ENCODE results near the gene U2AF1L4. TPM values are rescaled to one million over a fixed set of nuclear protein-coding genes. Genes with fewer than 3 reads are reported as not detected.
A peak's percentile ranks its signal among the peaks of the same experiment; 100 is the strongest.
"Not testable (repeated sequence)": the region's sequence is repeated elsewhere in the genome, so short reads cannot be mapped to it uniquely, and the experiment has no call there.

Gene U2AF1L4
- total RNA-seq, 1 donor from 2014 or later, result 15.1 TPM

DNA sequence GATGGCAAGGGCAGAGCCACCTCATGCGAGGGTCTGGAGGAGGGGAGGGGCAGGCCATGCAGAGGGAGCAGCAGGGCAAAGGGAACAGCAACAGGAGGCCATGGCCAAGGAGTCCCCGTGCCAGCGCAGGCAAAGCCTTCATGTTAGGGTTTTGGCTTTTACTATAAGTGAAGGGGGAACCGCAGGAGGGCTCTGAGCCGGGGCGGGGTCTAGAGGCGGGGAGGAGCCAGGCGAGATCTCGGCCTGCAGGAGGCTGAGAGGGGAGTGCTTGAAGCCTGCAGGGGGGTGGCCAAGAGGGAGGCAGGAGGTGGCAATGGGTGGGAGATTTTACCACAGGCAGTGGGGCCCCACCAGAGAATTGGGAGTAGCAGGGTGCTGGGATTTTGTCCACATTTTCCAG, 36.4 kb upstream of the U2AF1L4 start:
- ATAC-seq, result no peak

DNA sequence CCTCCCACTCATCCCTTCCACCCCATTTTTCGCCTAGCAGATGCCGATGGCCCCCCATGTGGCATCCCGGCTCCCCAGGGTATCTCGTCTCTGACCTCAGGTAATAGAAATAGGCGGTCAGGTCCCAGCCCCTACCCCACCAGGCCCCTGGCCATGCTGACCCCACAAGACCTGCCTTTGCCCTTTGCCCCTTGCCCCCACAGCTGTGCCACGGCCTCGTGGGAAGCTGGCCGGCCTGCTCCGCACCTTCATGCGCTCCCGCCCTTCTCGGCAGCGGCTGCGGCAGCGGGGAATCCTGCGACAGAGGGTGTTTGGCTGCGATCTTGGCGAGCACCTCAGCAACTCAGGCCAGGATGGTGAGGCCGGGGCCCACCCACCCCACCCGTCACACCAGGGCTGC, 35.5 kb upstream of the U2AF1L4 start:
- DNase-seq (ENCODE audit: low spot score) (no peak), ATAC-seq (no peak)

More for the DNA sequence above, 36.4 kb upstream of the U2AF1L4 start:
- no peak for DNase-seq (ENCODE audit: low spot score)

DNA sequence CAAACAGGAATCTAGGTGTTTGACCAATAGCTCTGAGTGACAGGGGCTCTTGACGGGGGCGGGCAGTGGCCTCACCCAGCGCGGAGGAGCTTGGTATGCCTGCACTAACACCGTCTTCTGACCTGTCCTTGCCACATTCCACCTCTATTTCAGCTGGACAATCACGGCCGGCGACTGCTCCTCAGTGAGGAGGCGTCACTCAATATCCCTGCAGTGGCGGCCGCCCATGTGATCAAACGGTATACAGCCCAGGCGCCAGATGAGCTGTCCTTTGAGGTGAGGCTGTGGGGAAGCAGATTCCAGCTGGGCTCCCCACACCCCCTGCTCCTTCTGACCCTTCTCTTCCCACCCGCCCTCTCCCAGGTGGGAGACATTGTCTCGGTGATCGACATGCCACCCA, 34.8 kb upstream of the U2AF1L4 start:
- no peak for DNase-seq (ENCODE audit: low spot score)
- no peak for ATAC-seq

DNA sequence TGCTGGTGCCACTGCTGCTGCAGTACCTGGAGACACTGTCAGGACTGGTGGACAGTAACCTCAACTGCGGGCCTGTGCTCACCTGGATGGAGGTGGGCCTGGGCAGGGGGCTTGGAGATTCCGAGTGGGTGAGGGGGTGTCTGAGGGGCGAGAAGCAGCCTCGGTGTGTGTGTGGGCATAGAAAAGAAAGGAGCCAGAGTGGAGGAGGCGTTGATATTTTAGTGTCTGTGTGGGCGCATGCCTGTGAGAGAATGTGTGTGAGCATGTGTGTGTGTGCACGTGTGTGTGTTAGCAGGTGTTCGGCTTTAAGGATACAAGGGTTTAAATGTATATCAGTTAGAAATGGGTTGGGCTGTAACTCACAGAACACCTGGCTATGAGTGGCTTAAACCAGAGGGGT, 33.8 kb upstream of the U2AF1L4 start:
- DNase-seq (ENCODE audit: low spot score) (no peak), ATAC-seq (no peak)

DNA sequence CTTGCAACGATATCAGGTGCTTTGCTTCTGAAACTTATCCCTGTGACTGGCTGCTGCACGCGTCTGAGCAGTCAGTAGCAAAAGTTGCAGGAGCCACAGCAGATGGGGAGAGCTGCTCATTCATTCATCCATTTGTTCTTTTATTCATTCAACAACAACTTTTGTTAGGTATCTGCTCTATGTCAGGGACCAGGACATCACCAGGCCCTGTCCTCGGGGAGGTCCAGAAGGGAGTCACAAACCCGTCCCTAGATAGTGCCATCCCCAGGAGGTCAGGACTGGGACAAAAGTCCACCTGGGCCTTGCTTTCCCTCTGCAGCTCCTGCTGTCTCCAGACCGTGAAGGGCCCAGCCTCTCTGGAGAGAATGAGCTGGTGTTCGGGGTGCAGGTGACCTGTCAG, 32.7 kb upstream of the U2AF1L4 start:
- DNase-seq (ENCODE audit: low spot score) (no peak), ATAC-seq (no peak)

DNA sequence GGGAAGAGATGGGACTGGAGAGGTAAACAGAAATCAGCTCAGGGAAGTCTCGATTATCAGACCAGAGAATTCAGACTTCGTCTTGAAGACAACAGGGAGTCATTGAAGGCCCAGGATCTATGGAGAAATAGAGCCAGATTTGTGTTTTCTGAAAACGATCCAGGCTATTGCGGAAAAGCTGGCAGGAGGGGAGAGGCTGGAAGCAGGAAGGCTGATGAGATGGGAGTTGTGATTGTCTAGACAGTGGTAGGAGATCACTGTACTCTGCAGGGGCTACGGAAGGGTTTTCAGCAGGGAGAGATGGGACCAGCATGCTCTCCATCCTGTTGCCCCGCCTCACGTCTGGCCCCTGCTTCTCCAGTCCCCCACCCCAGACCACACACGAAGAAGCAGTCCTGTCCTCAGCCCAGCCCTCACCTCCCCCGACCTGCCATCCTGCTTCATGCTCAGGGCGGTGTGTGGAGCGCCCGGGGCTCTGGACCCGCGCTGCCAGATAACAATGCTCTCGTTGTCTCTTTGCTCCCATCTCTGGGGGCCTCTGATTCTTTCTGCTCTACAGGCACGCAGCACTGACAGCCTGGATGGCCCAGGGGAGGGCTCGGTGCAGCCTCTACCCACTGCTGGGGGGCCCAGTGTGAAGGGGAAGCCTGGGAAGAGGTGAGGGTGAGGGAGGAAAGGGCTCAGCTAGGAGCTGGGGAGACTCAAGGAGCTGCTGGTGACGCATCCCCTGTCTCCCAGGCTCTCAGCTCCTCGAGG, 32.0 kb upstream of the U2AF1L4 start:
- no peak for DNase-seq (ENCODE audit: low spot score)
- ATAC-seq, result no peak

DNA sequence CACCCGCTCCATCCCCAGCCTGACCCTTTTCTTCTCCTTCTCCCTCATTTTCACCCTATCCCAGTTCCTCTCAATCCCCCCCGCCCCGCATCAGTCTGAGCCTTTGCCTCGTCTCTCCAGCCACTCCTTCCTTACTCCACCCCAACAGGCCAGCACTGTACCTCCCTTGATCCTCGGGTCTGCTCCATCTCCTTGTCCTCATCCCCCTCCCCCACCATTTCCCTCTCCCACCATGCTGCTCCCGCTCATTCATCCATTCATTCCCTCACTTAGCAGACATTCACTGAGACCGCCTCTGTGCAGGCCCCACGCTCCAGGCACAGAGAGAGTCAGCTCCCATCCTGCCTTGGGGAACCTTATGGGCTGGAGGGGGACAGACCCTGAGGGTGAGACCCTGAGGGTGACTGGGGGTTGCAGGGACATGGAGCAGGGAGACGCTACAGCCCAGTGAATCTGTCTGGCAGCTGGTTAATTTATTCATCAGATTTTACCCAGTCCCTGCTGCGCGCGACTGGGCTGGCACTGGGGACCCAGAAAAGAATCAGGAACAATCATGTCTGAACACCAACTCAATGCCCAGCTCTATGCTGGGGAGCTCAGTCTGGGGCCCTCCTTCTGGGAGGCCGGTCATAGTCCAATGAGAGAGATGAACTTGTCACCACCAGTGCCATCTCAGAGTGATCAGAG, 31.0 kb upstream of the U2AF1L4 start:
- DNase-seq (ENCODE audit: low spot score) (no peak), ATAC-seq (no peak)

DNA sequence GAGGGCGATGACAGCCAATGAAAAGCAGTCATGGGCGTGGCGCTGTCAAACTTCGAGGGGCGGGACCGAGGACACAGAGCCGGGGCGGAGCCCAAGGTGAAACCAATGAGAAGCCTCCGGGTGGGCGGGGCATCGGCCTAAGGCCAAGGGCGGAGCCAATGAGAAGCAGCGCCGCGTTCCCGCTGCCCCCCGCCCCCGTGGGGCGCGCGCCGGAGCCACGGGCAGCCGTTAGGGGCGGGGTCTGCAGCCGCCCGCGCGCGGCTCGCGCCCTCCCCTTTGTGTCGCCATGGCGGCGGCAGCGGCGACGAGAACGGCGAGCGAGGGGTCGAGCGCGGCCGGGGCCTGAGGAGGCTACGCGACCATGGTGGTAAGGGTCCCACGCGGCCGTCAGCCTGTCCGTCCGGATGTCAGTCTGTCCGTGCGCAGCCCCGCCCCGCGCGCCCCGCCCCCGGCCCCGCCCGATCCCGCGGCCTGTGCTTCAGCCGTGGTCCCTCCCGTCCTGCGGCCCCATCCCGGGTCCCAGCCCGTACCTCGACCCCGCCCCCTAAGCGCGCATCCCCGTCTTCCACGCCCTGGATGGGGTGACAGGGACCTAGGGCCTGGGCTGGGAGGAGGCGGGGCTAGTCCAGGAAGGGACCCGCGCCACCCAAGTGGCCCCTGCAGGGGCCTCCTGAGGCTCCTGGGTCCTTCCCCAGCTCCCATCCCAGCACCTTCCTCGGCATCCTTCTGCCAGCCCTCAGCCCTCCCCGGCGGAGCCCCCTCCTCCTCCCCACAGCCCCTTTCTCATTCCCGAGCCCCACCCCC, 30.3 kb upstream of the U2AF1L4 start, which contains the start of gene ARHGAP33:
TSS of gene ARHGAP33 (plus strand) at position 267 of the 804 bp plus-strand sequence. CDS start at position 362, 95 bp downstream.
- ATAC-seq, result peak; percentile 99
- DNase-seq (ENCODE audit: low spot score), result peak; percentile 98

DNA sequence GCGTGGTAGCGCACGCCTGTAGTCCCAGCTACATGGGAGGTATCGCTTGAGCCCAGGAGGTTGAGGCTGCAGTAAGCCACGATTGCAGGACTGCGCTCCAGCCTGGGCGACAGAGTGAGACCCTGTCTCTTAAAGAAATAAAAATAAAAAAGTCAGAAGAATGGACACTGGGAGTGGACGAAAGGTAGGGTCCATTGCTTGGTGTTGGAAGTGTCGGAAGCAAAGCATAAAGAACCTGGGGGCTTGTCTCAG, 29.8 kb upstream of the U2AF1L4 start:
- no peak for DNase-seq (ENCODE audit: low spot score)
- peak; percentile 11 for ATAC-seq

DNA sequence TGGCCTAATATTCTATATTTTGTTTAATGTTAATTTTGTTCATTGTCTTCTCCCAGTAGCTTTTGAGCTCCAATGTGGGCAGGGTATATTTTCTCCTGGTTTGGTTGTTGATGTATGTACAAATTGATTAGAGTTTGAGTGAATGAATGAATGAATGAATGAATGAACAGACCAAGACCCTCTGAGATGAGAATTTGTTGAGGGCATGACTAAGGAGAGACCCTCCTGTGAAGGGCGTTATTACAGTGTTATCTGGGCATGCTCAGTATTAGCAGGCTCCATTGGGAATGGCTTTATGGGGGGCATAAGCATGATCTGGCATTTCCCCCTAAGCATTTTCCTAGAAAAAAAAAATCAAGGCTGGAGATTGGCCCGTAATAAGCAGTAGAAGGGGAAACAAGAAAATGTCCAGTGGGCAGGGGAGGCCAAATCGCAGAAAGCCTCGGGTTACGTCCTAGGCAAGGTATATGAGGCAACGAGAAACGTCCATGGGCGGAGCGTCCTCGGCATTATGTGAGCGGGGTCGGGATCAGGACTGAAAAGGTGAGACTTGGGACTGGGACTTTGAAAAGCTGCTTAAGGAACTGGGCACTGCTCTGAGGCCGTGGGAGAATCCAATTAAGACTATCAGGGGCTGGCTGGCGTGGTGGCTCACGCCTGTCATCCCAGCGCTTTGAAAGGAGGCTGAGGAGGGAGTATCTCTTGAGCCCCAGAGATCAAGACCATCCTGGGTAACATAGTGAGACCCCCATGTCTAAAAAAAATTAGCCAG, 29.2 kb upstream of the U2AF1L4 start:
- no peak for ATAC-seq
- no peak for DNase-seq (ENCODE audit: low spot score)

DNA sequence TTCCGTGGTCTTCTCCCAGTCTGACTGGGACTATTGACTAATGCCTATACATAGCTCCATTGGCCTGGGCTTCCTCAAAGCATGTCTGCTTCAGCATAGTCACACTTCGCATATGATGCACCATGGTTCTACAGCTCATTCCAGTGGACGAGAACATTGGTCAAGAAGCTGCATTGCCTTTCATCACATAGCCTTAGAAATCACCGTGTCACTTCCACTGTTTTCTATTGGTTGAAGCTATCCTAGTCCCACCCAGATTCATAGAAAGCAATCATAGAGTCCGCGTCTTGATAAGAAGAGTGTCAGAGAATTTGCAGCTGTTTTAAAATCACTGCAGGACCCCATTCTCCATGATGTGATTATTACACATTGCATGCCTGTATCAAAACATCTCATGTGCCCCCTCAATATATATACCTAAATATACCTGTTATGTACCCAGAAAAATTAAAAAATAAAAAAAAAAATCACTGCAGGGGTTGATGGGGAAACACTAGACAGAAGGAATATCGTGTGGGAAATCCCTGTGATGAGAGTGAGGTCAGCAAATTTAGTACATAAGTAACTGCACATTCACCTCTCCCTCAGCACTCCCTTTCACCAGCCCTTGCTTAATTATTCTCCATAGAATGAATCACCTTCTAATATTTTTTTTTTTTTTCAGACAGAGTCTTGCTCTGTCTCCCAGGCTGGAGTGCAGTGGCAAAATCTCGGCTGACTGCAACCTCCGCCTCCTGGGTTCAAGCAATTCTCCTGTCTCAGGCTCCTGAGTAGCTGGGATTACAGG, 28.0 kb upstream of the U2AF1L4 start:
- no peak for DNase-seq (ENCODE audit: low spot score)
- no peak for ATAC-seq

DNA sequence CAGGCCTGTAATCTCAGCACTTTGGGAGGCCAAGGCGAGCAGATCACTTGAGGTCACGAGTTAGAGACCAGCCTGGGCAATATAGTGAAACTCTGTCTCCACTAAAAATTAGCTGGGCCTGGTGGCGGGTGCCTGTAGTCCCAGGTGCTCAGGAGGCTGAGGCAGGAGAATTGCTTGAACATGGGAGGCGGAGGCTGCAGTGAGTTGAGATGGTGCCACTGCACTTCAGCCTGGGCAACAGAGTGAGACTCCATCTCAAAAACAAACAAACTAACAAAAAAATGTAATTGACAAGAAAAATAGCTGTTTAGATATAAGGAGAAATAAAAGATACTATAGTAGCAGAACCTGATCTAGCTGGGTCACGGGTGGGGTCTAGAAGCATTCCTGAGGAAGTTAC, 27.1 kb upstream of the U2AF1L4 start:
- not testable (repeated sequence) for ATAC-seq

DNA sequence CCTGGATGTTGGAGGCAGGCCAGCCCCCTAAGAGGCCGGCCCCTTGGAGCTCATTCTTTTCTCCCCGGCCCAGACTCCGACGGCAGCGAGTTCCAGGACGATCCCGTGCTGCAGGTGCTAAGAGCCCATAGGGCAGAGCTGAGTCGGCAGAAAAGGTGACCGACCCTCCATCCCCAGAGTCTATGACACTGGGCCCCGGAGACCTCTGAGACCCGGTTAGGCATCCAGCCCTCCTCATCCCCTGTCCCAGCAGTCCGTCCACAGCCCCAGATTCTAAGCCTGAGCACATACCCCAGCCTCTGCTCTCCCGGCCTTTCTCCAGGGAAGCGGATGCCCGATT, 22.8 kb upstream of the U2AF1L4 start:
- no peak for DNase-seq (ENCODE audit: low spot score)
- no peak for ATAC-seq

More for the DNA sequence above, 27.1 kb upstream of the U2AF1L4 start:
- DNase-seq (ENCODE audit: low spot score), result not testable (repeated sequence)

DNA sequence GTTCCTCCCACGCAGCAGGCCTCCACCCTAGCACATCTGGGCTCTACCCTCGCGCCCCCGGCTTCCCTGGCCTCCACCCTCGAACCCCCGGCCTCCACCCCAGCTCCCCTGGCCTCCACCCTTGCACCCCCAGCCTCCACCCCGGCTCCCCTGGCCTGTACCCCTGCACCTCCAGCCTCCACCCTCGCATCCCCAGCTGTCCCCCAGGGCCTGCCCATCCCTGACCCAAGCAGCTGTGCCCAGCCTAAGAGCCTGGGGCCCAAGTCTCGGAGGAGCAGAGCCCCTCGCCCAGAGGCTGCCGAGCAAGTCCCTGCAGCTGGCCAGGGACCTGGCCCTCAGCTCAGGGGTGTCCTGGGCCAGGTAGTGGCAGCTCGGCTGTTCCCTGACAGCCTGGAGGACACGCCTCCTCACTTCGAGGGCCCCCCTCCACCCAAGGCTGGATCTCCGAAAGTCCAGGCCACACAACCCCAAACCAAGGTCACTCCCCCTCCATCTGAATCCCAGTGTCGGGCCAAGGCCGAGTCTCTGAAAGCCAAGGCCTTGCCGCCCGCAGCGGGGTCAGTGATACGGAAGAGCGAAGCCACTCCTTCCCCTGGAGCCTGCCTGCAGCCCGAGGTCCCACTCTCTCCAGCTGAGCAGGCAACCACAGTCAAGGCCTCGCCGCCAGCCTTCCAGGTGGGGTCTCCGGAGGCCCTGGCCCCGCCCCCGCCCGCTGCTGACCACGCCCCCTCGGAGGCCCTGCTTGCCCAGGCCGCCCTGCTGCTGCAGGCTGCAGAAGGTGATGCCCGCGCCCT, 22.3 kb upstream of the U2AF1L4 start:
- ATAC-seq (peak; percentile 20), DNase-seq (ENCODE audit: low spot score) (no peak)

DNA sequence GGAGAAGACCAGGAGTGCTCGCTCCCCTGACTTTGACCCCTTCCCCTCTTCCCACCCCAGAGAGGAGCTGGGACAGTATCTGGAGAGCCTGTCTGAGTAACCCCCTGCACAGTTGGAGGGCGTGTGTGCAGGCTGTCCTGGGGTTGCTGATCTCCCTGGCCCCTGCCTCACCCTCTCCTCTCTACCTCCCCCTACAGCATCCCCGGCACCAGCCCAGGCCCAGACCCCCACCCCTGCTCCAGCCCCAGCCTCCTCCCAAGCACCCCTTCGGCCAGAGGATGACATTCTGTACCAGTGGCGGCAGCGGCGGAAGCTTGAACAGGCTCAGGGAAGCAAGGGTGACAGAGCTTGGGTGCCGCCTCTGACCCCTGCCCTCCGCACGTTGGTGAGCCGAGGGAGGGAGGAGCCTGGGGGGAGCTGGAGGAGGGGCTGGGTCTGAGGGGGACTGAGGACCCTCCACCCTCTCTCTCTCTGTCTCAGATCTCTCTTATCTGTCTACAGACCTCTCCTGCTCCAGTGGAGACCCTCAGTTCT, 21.4 kb upstream of the U2AF1L4 start:
- ATAC-seq (no peak), DNase-seq (ENCODE audit: low spot score) (no peak)

DNA sequence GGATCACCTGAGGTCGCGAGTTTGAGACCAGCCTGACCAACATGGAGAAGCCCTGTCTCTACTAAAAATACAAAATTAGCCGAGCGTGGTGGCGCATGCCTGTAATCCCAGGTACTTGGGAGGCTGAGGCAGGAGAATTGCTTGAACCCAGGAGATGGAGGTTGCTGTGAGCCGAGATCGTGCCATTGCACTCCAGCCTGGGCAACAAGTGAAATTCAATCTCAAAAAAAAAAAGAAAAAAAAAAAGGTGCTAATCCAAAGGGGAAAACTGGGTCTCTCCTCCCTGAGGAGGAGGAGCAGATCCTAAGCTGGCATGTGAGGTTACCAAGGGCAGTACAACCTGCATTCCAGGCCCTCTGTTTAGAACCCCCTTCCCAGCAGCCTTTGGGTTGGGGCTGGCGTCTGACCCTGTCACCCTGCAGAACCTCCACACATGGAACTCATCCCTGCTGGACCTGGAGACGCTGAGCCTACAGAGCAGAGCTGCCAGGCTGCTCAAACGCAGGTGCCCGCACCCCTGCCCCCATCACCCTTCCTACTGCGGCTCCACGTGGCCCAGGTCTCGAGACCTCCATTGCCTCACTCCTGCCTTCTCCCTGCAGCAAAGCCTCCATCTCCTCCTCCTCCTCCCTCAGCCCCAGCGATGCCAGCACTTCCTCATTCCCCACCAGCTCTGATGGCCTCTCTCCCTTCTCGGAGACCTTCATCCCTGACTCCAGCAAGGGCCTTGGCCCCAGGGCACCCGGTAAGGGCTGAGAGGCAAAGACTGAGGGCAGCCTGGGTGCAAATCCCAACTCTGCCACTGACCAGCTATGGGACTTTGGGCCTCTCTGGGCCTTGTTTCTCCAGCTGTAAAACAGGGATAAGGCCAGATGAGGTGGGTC, 19.5 kb upstream of the U2AF1L4 start:
- ATAC-seq (no peak), DNase-seq (ENCODE audit: low spot score) (no peak)

DNA sequence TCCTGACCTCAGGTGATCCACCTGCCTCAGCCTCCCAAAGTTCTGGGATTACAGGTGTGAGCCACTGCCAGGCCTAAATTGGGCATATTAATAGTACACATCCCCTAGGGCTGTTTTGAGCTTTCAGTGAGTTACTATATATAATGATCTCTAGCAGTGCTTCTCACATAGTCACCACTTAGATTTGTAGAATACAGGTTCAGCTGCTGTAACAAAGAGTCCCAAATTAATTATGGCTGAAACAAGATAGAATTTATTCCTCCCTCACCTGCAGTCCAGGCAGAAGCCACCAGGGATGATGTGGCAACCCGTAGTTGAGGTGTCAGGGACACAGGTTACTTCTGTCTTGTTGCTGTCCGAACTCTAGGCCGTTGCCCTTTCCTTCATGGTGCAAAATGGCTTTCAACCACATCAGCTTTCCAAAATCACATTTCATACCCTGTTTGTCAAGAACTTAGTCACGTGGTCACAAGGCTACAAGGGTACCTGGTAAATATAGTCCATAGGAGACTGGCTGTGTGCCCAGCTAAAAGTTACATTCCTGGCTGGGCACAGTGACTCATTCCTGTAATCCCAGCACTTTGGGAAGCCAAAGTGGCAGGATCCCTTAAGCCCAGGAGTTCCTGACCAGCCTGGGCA, 15.6 kb upstream of the U2AF1L4 start:
- DNase-seq (ENCODE audit: low spot score), result no peak
- ATAC-seq, result no peak

DNA sequence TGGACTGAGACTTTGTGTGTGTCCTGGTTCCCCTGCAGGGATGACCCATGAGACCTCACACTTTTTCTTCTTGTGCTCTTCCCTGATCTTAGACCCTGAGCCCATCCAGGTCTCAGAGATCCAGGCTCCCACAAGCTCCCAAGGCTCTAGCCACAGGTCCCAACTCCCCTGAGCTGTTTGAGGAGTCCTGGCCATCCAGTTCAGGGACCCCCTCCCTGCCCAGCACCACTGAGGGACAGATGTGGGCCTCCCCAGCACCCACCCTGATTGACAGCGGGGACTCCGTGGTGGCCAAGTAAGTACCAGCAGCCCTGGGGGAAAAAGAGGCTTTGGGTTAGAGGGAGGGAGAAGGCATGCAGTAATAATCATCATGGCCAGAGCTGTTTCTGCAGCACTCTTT, 14.5 kb upstream of the U2AF1L4 start:
- ATAC-seq (no peak), DNase-seq (ENCODE audit: low spot score) (no peak)
